ENCODE data around the gene FARP1.

DNA sequence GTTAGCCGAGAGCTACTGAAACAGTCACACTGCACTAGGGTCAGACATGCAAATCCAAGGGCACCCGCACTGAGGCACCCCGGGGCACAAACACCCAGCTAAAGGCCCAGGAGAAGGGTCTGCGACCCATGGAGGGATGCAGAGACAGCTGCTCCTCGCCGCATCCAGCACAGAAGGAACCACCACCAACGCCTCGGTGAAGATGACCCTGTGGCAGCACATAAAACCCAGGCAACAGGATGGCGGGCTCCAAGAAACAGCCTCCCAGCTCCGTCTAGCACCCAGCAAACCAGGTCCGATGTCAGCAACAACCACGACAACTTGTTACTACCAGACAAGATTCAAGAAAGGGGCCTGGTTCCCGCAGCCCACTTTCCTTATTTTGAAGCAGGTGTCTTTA, 351.9 kb downstream of the FARP1 start:
- TF ChIP-seq, protein P1, sequence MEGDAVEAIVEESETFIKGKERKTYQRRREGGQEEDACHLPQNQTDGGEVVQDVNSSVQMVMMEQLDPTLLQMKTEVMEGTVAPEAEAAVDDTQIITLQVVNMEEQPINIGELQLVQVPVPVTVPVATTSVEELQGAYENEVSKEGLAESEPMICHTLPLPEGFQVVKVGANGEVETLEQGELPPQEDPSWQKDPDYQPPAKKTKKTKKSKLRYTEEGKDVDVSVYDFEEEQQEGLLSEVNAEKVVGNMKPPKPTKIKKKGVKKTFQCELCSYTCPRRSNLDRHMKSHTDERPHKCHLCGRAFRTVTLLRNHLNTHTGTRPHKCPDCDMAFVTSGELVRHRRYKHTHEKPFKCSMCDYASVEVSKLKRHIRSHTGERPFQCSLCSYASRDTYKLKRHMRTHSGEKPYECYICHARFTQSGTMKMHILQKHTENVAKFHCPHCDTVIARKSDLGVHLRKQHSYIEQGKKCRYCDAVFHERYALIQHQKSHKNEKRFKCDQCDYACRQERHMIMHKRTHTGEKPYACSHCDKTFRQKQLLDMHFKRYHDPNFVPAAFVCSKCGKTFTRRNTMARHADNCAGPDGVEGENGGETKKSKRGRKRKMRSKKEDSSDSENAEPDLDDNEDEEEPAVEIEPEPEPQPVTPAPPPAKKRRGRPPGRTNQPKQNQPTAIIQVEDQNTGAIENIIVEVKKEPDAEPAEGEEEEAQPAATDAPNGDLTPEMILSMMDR (conservative IDR thresholded peaks at IDR 0.05): no peak
- TF ChIP-seq ZFX (IDR thresholded peaks at IDR 0.05): no peak

Data from C4-2B (cell line).